Measurements from ENCODE around the gene ETV2.

DNA sequence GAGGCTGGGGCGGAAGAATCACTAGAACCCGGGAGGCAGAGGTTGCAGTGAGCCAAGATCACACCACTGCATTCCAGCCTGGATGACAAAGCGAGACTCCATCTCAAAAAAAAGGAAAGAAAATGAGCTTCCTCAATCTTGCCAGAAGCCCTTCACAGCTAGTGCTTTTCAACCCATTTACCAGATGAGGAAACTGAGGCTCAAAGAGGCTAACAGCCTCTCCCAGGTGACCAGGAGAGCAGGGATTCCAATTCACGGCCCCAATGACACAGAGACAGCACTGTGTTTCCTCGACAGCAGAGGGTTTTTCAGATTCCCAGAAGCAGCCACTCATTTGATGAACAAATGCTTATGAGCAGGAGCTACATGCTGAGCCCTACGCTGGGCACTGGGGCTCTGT is 28.0 kb downstream of the ETV2 start:
- TF ChIP-seq, protein P1, sequence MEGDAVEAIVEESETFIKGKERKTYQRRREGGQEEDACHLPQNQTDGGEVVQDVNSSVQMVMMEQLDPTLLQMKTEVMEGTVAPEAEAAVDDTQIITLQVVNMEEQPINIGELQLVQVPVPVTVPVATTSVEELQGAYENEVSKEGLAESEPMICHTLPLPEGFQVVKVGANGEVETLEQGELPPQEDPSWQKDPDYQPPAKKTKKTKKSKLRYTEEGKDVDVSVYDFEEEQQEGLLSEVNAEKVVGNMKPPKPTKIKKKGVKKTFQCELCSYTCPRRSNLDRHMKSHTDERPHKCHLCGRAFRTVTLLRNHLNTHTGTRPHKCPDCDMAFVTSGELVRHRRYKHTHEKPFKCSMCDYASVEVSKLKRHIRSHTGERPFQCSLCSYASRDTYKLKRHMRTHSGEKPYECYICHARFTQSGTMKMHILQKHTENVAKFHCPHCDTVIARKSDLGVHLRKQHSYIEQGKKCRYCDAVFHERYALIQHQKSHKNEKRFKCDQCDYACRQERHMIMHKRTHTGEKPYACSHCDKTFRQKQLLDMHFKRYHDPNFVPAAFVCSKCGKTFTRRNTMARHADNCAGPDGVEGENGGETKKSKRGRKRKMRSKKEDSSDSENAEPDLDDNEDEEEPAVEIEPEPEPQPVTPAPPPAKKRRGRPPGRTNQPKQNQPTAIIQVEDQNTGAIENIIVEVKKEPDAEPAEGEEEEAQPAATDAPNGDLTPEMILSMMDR (IDR thresholded peaks at IDR 0.05; ENCODE audit: low read depth, low read length), result no peak
- no peak for TF ChIP-seq EZH2phosphoT487 (IDR thresholded peaks at IDR 0.05; ENCODE audit: low read depth)
